Uterus (tissue), 2 donors: ENCODE data around the gene TRAF3IP3.

Experiments
- CTCF ChIP-seq, 4 experiments: fragments of 200-600 bp in 2 of 4; fragments of 450-650 bp in 2 of 4; sonication (generic) in 2 of 4; IDR thresholded peaks; one replicate each; pipeline ENCODE4 v1.5.1; 2016 to 2019; ENCODE audit warnings: antibody characterized with exemption in 4 of 4, mild to moderate bottlenecking in 2 of 4, moderate library complexity in 1 of 4
- POLR2A ChIP-seq, 2 donors: fragments of 450-650 bp; IDR thresholded peaks; one replicate each; pipeline ENCODE4 v1.6.1; 2016; ENCODE audit warnings: antibody characterized with exemption in 2 of 2, mild to moderate bottlenecking in 1 of 2, moderate library complexity in 1 of 2

GRCh38 chr1:209820986-209821385 is 65.1 kb downstream of the TRAF3IP3 start:
- no peak for TF ChIP-seq CTCF (IDR thresholded peaks at IDR 0.05)
- TF ChIP-seq POLR2A (IDR thresholded peaks at IDR 0.05): no peak
